A549 treated with GW870086 at 1 μM for 4 hours (cell line): ENCODE data around the gene ZMYND12. TPM values are rescaled to one million over a fixed set of nuclear protein-coding genes. Genes with fewer than 3 reads are reported as not detected.

Experiments used
- total RNA-seq: library from RNA; stranded (reverse); fragments of 200-300 nt; extraction: Qiagen RNA extraction; gene quantifications from 5 replicates; pipeline ENCODE4 v1.2.3, GENCODE V29; 2022; ENCODE audit warnings: low read depth

ZMYND12 gene
- total RNA-seq: 0.37 to 0.49 TPM (median 0.40 TPM) in 4 of 5 replicates, not detected in the other

GRCh38 chr1:42456010-42456753 is at the start of gene ZMYND12, which contains the start of gene PPCS:
Gene ZMYND12, minus strand, starts transcription at chr1:42456022. Its CDS starts 25 bp downstream, at chr1:42455997.
Gene PPCS, plus strand, starts transcription at chr1:42456543. Its CDS starts 23 bp downstream, at chr1:42456566.

GRCh38 chr1:42462828-42463763 is 7.3 kb upstream of the ZMYND12 start, which contains the start of gene CCDC30:
Gene CCDC30, plus strand, starts transcription at chr1:42463286. Its CDS starts 17,266 bp downstream, at chr1:42480552.

GRCh38 chr1:42380586-42381279 is 75.1 kb downstream of the ZMYND12 start, which contains the start of gene RIMKLA:
Gene RIMKLA, plus strand, starts transcription at chr1:42380792. Its CDS starts 143 bp downstream, at chr1:42380935.

Other genes with a start within 250 kb of the ZMYND12 start
- gene FOXJ3, start 120.8 kb downstream of the ZMYND12 start, total RNA-seq: 15.3 to 18.9 TPM (median 18.8 TPM) in 5 replicates
- gene RIMKLA, start 75.2 kb downstream of the ZMYND12 start, total RNA-seq: 0.27 to 1.0 TPM (median 0.76 TPM) in 5 replicates
- gene PPCS, start 521 bp upstream of the ZMYND12 start, total RNA-seq: 32.5 to 42.7 TPM (median 39.9 TPM) in 5 replicates
- gene CCDC30, start 7.3 kb upstream of the ZMYND12 start, total RNA-seq: 0.44 to 1.2 TPM (median 0.64 TPM) in 5 replicates
- gene PPIH, start 202.4 kb upstream of the ZMYND12 start, total RNA-seq: 59.9 to 65.1 TPM (median 63.0 TPM) in 5 replicates
- 673 to 757 TPM (median 737 TPM) in 5 replicates for gene YBX1, start 226.4 kb upstream of the ZMYND12 start, total RNA-seq